ENCODE data around the gene GCK. TPM values are rescaled to one million over a fixed set of nuclear protein-coding genes. Genes with fewer than 3 reads are reported as not detected.
A peak's percentile ranks its signal among the peaks of the same experiment; 100 is the strongest.

GCK gene
- total RNA-seq, 1 experiment from 2014 or later = not detected

DNA sequence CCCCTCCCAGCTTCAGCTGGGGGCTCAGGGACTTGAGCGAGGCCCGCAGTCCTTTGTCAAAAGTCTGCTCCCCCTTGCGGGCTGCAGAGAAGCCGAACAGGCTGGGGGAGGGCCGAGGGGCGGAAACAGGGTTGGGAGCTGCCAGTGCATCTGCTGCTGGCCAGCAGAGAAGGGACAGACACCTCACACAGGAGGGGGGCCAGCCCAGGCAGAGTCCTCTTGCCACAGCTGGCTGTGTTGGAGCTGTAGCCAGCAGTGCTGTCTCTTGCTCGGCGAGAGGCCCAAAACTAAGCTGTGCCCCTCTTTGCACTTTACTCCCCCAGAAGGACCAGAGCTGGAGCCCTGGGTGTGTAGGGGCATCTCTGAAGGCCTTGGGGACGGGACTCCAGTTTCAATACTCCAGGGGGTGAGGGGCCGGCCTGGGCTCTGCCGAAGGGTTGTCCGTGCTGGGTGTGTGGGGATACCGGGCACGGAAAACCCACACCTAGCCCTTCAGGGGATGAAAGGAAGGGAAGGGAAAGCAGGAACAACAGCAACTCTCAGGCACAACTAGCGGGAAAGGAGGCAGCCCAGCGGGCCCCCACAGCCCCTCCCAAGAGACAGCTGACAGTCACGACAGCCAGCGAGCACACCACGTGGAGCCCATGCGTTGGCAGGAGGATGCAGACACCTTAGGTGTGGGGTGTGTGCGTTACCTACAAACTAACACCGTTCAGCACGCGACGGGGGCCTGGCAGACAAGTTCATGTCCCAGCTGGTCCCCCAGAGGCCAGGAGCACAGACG, 29.4 kb upstream of the GCK start:
- H3K4me1 ChIP-seq = no peaks in the 10 kb centered on the region
- intact Hi-C loops (cut with micrococcal nuclease; ENCODE audit: unreplicated experiment) = no loop called here
- H3K9me3 ChIP-seq = no peaks in the 10 kb centered on the region
- no peaks in the 10 kb centered on the region for H3K27me3 ChIP-seq (replicated peaks; ENCODE audit: control insufficient read depth, insufficient read depth, low read length)
- no peak overlapping the region for H3K4me3 Mint-ChIP-seq (ENCODE audit: unreplicated experiment)
- H3K4me3 ChIP-seq (ENCODE audit: low read depth, low read length) = no peak overlapping the region
- CTCF ChIA-PET = interaction anchor here (0.9 kb wide), 2 partner anchors 88 to 92 kb away, joined by 4 read pairs; no protein-coding TSS in a partner anchor
- no TSS peak for BruUV-seq (replicated peaks)
- DNase-seq = peak in 1 of 2 experiments; percentile 34
- POLR2A ChIA-PET = interaction anchor here (0.6 to 0.7 kb wide), 2 partner anchors 29 to 349 kb away, joined by 3 to 9 read pairs; partner anchors contain the start of gene MRPS24
- no peaks in the 10 kb centered on the region for H3K9me3 Mint-ChIP-seq (ENCODE audit: unreplicated experiment)
- no peaks in the 10 kb centered on the region; the same call in 1 of the 2 replicates for H3K36me3 ChIP-seq (ENCODE audit: control insufficient read depth, insufficient read depth, low read length)
- no peaks in the 10 kb centered on the region for H3K4me1 Mint-ChIP-seq (ENCODE audit: low read depth, unreplicated experiment)
- no peak overlapping the region for H3K27ac Mint-ChIP-seq (ENCODE audit: unreplicated experiment)
- H3K36me3 Mint-ChIP-seq (ENCODE audit: insufficient read depth, unreplicated experiment) = peaks cover 8% of the 10 kb centered on the region
- TF ChIP-seq, protein P1, sequence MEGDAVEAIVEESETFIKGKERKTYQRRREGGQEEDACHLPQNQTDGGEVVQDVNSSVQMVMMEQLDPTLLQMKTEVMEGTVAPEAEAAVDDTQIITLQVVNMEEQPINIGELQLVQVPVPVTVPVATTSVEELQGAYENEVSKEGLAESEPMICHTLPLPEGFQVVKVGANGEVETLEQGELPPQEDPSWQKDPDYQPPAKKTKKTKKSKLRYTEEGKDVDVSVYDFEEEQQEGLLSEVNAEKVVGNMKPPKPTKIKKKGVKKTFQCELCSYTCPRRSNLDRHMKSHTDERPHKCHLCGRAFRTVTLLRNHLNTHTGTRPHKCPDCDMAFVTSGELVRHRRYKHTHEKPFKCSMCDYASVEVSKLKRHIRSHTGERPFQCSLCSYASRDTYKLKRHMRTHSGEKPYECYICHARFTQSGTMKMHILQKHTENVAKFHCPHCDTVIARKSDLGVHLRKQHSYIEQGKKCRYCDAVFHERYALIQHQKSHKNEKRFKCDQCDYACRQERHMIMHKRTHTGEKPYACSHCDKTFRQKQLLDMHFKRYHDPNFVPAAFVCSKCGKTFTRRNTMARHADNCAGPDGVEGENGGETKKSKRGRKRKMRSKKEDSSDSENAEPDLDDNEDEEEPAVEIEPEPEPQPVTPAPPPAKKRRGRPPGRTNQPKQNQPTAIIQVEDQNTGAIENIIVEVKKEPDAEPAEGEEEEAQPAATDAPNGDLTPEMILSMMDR (IDR thresholded peaks at IDR 0.05; ENCODE audit: insufficient read depth in 1 of 2, low read depth in 1 of 2, low read length in 1 of 2, severe bottlenecking in 1 of 2, unreplicated experiment in 1 of 2) = no peak
- H3K27me3 Mint-ChIP-seq (ENCODE audit: insufficient read depth, unreplicated experiment) = no peaks in the 10 kb centered on the region

GRCh38 chr7:44217852-44218402, 28.7 kb upstream of the GCK start:
- POLR2A ChIA-PET = interaction anchor here (0.6 kb wide), 1 partner anchor 348 kb away, joined by 3 read pairs; the partner anchor contains the start of gene MRPS24

GRCh38 chr7:44217223-44217714, 28.0 kb upstream of the GCK start:
- peak in 1 of 2 experiments; percentile 11 for DNase-seq
- Mint-ChIP-seq H3K4me1 (ENCODE audit: low read depth, unreplicated experiment) (no peaks in the 10 kb centered on the region), H3K4me3 (ENCODE audit: unreplicated experiment) (no peak overlapping the region), H3K27ac (ENCODE audit: unreplicated experiment) (no peak overlapping the region), H3K9me3 (ENCODE audit: unreplicated experiment) (no peaks in the 10 kb centered on the region), H3K27me3 (ENCODE audit: insufficient read depth, unreplicated experiment) (no peaks in the 10 kb centered on the region), H3K36me3 (ENCODE audit: insufficient read depth, unreplicated experiment) (peaks cover 13% of the 10 kb centered on the region)
- Histone ChIP-seq H3K4me3 (ENCODE audit: low read depth, low read length) (no peak overlapping the region), H3K27me3 (replicated peaks; ENCODE audit: control insufficient read depth, insufficient read depth, low read length) (no peaks in the 10 kb centered on the region), H3K36me3 (ENCODE audit: control insufficient read depth, insufficient read depth, low read length) (no peaks in the 10 kb centered on the region; the same call in 1 of the 2 replicates), H3K9me3 (no peaks in the 10 kb centered on the region), H3K4me1 (no peaks in the 10 kb centered on the region)
- CTCF ChIA-PET = interaction anchor here (1.0 kb wide), 1 partner anchor 14 kb away, joined by 3 read pairs; no protein-coding TSS in a partner anchor
- intact Hi-C loops (cut with micrococcal nuclease; ENCODE audit: unreplicated experiment) = no loop called here
- BruUV-seq (replicated peaks) = no TSS peak
- TF ChIP-seq, protein P1 (IDR thresholded peaks at IDR 0.05; ENCODE audit: insufficient read depth in 1 of 2, low read depth in 1 of 2, low read length in 1 of 2, severe bottlenecking in 1 of 2, unreplicated experiment in 1 of 2) = no peak
- POLR2A ChIA-PET = no interaction called here

More at GRCh38 chr7:44217852-44218402, 28.7 kb upstream of the GCK start:
- Mint-ChIP-seq H3K4me3 (ENCODE audit: unreplicated experiment) (no peak overlapping the region), H3K36me3 (ENCODE audit: insufficient read depth, unreplicated experiment) (peaks cover 8% of the 10 kb centered on the region), H3K27me3 (ENCODE audit: insufficient read depth, unreplicated experiment) (no peaks in the 10 kb centered on the region), H3K4me1 (ENCODE audit: low read depth, unreplicated experiment) (no peaks in the 10 kb centered on the region), H3K9me3 (ENCODE audit: unreplicated experiment) (no peaks in the 10 kb centered on the region), H3K27ac (ENCODE audit: unreplicated experiment) (no peak overlapping the region)
- TF ChIP-seq, protein P1 (IDR thresholded peaks at IDR 0.05; ENCODE audit: insufficient read depth in 1 of 2, low read depth in 1 of 2, low read length in 1 of 2, severe bottlenecking in 1 of 2, unreplicated experiment in 1 of 2) = no peak
- no peaks in the 10 kb centered on the region for H3K9me3 ChIP-seq
- peak in 1 of 2 experiments; percentile 28 for DNase-seq
- H3K27me3 ChIP-seq (replicated peaks; ENCODE audit: control insufficient read depth, insufficient read depth, low read length) = no peaks in the 10 kb centered on the region
- H3K4me3 ChIP-seq (ENCODE audit: low read depth, low read length) = no peak overlapping the region
- H3K4me1 ChIP-seq = no peaks in the 10 kb centered on the region
- BruUV-seq (replicated peaks) = no TSS peak
- no peaks in the 10 kb centered on the region; the same call in 1 of the 2 replicates for H3K36me3 ChIP-seq (ENCODE audit: control insufficient read depth, insufficient read depth, low read length)
- CTCF ChIA-PET = interaction anchor here (0.9 to 1.0 kb wide), 3 partner anchors 15 to 92 kb away, joined by 3 to 4 read pairs (median 4); no protein-coding TSS in a partner anchor
- intact Hi-C loops (cut with micrococcal nuclease; ENCODE audit: unreplicated experiment) = no loop called here
